ENCODE measurements around the gene VWA8. TPM values are rescaled to one million over a fixed set of nuclear protein-coding genes. Genes with fewer than 3 reads are reported as not detected.

The VWA8 gene
- total RNA-seq, 1 experiment from 2014 or later, result 22.6 TPM

GRCh38 chr13:41558781-41559560, 401.9 kb downstream of the VWA8 start:
- Histone ChIP-seq H3K79me2 (ENCODE audit: insufficient read depth, low read length) (no peaks in the 10 kb centered on the region), H3K4me1 (ENCODE audit: control insufficient read depth in 1 of 2, insufficient read depth in 2 of 2, low read length in 2 of 2) (peaks cover 3 to 15% of the 10 kb centered on the region in 2 experiments; a peak in 2 of 4 replicates), H3K36me3 (ENCODE audit: control insufficient read depth in 1 of 2, insufficient read depth in 2 of 2, low read length in 2 of 2) (no peaks in the 10 kb centered on the region), H2AFZ (ENCODE audit: low read depth, low read length, poor library complexity, severe bottlenecking) (no peak overlapping the region), H3K27ac (ENCODE audit: low read depth, low read length) (no peak overlapping the region), H3K9ac (ENCODE audit: low read length) (no peak overlapping the region), H3K4me2 (ENCODE audit: low read length) (no peak overlapping the region), H3K9me3 (ENCODE audit: control insufficient read depth in 1 of 2, insufficient read depth in 1 of 2, low read depth in 1 of 2, low read length in 2 of 2) (no peaks in the 10 kb centered on the region), H3K4me3 (replicated peaks in 1 of 2; ENCODE audit: low read depth in 1 of 2, low read length in 2 of 2) (no peak overlapping the region), H3K9me2 (ENCODE audit: insufficient read depth) (no peaks in the 10 kb centered on the region), H3K27me3 (ENCODE audit: insufficient read depth, low read length) (no peaks in the 10 kb centered on the region), H4K20me1 (ENCODE audit: insufficient read depth) (no peaks in the 10 kb centered on the region)
- DNase-seq (ENCODE audit: low read depth, low spot score), result no peak
- intact Hi-C loops (cut with micrococcal nuclease), result no loop called here
- ChIA-PET POLR2A (no interaction called here), RAD21 (ENCODE audit: low non-redundant PET in 1 of 2, low total read pairs in 2 of 2, uncharacterized antibody in 2 of 2, unreplicated experiment in 2 of 2) (interaction anchor here in 1 of 2 experiments (0.6 kb wide), 1 partner anchor 65 kb away, joined by 3 read pairs; no protein-coding TSS in a partner anchor), CTCF (no interaction called here)
- ATAC-seq, result no peak
- no TSS peak for BruUV-seq (replicated peaks)
- TF ChIP-seq TCF7L2 (IDR thresholded peaks at IDR 0.05; ENCODE audit: borderline replicate concordance, extremely low read depth, insufficient read depth, insufficient read length), result no peak
- no peak for TF ChIP-seq SP1 (IDR thresholded peaks at IDR 0.05; ENCODE audit: low read depth)
- TF ChIP-seq FOSL1 (IDR thresholded peaks at IDR 0.05; ENCODE audit: low read depth), result no peak
- TF ChIP-seq REST (IDR thresholded peaks at IDR 0.05; ENCODE audit: low read depth), result no peak
- TF ChIP-seq ATF3 (IDR thresholded peaks at IDR 0.05), result no peak
- TF ChIP-seq EGR1 (IDR thresholded peaks at IDR 0.05; ENCODE audit: low read depth), result no peak
- no peak for TF ChIP-seq EZH2 (IDR thresholded peaks at IDR 0.05)
- TF ChIP-seq EZH2phosphoT487 (IDR thresholded peaks at IDR 0.05; ENCODE audit: borderline replicate concordance), result no peak
- TF ChIP-seq ZNF274 (IDR thresholded peaks at IDR 0.05; ENCODE audit: low read depth, low read length), result no peak
- TF ChIP-seq CBX3 (IDR thresholded peaks at IDR 0.05; ENCODE audit: low read depth), result no peak
- TF ChIP-seq SRF (IDR thresholded peaks at IDR 0.05; ENCODE audit: low read depth), result no peak
- TF ChIP-seq ELF1 (IDR thresholded peaks at IDR 0.05; ENCODE audit: borderline replicate concordance, low read depth), result no peak
- TF ChIP-seq CEBPB (IDR thresholded peaks at IDR 0.05; ENCODE audit: low read depth), result no peak

Data from HCT116 (cell line).